Measurements from ENCODE around the gene SELENON. TPM values are rescaled to one million over a fixed set of nuclear protein-coding genes. Genes with fewer than 3 reads are reported as not detected.

SELENON gene
- total and polyA plus RNA-seq, 2 of the 8 experiments (the other 6 are each of a cell fraction or from before 2014, with no cell fraction given), result 43.0 to 77.6 TPM

DNA sequence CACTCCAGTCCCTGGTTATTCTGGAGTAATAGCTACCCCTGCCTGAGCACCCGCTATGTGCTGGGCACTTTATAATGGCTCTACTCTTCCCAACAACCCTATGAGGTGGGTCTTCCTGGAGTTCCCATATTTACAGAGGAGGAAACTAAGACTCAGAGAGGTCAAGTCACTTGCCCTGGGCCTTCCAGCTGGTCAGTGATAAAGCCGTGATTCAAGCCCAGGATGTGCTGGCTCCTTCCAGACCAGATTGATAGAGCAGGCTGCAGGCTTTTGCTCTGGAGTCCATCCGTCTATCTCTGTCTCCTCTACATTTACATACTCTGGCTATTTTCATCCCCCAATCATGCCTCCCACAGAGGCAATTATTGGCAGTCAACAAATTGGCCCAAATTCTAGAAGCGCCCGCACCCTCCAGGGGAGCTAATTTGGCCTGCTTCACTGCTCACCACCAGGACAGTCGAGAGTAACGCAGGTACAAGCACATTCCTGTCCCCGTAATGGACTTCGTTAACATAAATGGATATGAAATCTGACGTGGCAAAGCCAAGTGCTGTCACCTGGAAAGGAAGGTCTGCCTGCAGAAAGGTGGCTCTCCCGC, 39.8 kb upstream of the SELENON start:
- no peaks in the 10 kb centered on the region for H3K9me3 ChIP-seq (ENCODE audit: insufficient read depth in 2 of 2, low read depth in 1 of 2, low read length in 1 of 2)
- ChIA-PET CTCF (ENCODE audit: partially characterized antibody) (interaction anchor here (0.6 to 3.4 kb wide), 14 partner anchors 9 to 194 kb away, joined by 3 to 25 read pairs (median 5); no protein-coding TSS in a partner anchor), POLR2A (ENCODE audit: partially characterized antibody) (interaction anchor here (0.5 to 1.8 kb wide), 4 partner anchors 10 to 35 kb away, joined by 3 to 5 read pairs (median 4); no protein-coding TSS in a partner anchor)

More for the DNA sequence above, 39.8 kb upstream of the SELENON start:
- Histone ChIP-seq H2BK12ac (ENCODE audit: low read depth, low read length) (0 out of 2 replicates have a peak overlapping the region, but pooled peaks have one; percentile 39), H2AFZ (ENCODE audit: low read length) (no peak overlapping the region), H2BK5ac (ENCODE audit: low read depth, low read length) (no peak overlapping the region), H3K79me2 (ENCODE audit: control insufficient read depth in 1 of 2, insufficient read depth in 2 of 2, low read length in 2 of 2) (no peaks in the 10 kb centered on the region), H3K23ac (ENCODE audit: insufficient read length) (no peak overlapping the region), H3K18ac (ENCODE audit: extremely low read depth, low read length) (no peak overlapping the region), H4K8ac (ENCODE audit: extremely low read depth, insufficient read depth, low read length) (no peak overlapping the region), H4K5ac (ENCODE audit: insufficient read length, low read depth, low read length) (no peak overlapping the region), H3K4ac (replicated peaks; ENCODE audit: insufficient read length, low read depth, low read length) (no peak overlapping the region), H3K14ac (ENCODE audit: insufficient read length) (no peak overlapping the region), H2AK5ac (ENCODE audit: low read depth, low read length) (0 out of 2 replicates have a peak overlapping the region, but pooled peaks have one; percentile 53), H4K91ac (replicated peaks; ENCODE audit: insufficient read length, low read length) (no peak overlapping the region), H3K9ac (replicated peaks in 1 of 4; ENCODE audit: extremely low read depth in 1 of 4, low read depth in 3 of 4, low read length in 3 of 4) (no peak overlapping the region), H3K36me3 (ENCODE audit: control insufficient read depth in 2 of 4, insufficient read depth in 4 of 4, low read length in 3 of 4) (no peaks in the 10 kb centered on the region; a peak in 1 of 8 replicates), H2BK120ac (replicated peaks; ENCODE audit: low read depth, low read length) (no peak overlapping the region), H3K23me2 (ENCODE audit: low read depth, low read length) (no peaks in the 10 kb centered on the region), H3K4me2 (ENCODE audit: insufficient read depth in 1 of 2, low read depth in 2 of 2, low read length in 2 of 2) (no peak overlapping the region), H3K56ac (replicated peaks; ENCODE audit: insufficient read length, low read depth, low read length) (no peak overlapping the region), H2BK15ac (ENCODE audit: low read length) (0 out of 2 replicates have a peak overlapping the region, but pooled peaks have one; percentile 5), H3K4me1 (replicated peaks in 1 of 4; ENCODE audit: control insufficient read depth in 3 of 4, insufficient read depth in 4 of 4, low read length in 3 of 4) (peaks cover 0 to 16% (median 7%) of the 10 kb centered on the region in 4 experiments; a peak in 5 of 7 replicates), H3K4me3 (ENCODE audit: extremely low read depth in 1 of 4, insufficient read depth in 2 of 4, low read depth in 3 of 4, low read length in 4 of 4) (no peak overlapping the region), H3K79me1 (ENCODE audit: low read depth, low read length) (no peaks in the 10 kb centered on the region), H3K27ac (ENCODE audit: low read depth, low read length) (no peak overlapping the region), H4K20me1 (replicated peaks in 1 of 2; ENCODE audit: control insufficient read depth in 1 of 2, insufficient read depth in 2 of 2, low read length in 2 of 2) (no peaks in the 10 kb centered on the region), H3K27me3 (replicated peaks in 1 of 4; ENCODE audit: control insufficient read depth in 3 of 4, extremely low read depth in 1 of 4, insufficient read depth in 3 of 4, low read length in 3 of 4) (no peaks in the 10 kb centered on the region), H2BK20ac (ENCODE audit: low read length) (no peak overlapping the region)
- TF ChIP-seq PHF8 (conservative IDR thresholded peaks at IDR 0.05; ENCODE audit: low read depth, low read length) (no peak), KDM4A (IDR thresholded peaks at IDR 0.05; ENCODE audit: low read depth, low read length, severe bottlenecking) (no peak), SP4 (IDR thresholded peaks at IDR 0.05; ENCODE audit: low read length) (no peak)
- FAIRE-seq, result no peak
- no peak for DNase-seq (ENCODE audit: low read depth in 1 of 2, low spot score in 2 of 2)
- WGBS, 2 experiments (ENCODE audit: extremely low coverage in 1 of 2, insufficient coverage in 1 of 2, insufficient read length in 1 of 2, insufficient replicate concordance in 2 of 2, low coverage in 1 of 2, low lambda C conversion rate in 2 of 2, missing lambda C conversion rate in 1 of 2), result 90% methylated on average over 11 of the region's 11 CpGs; no CpG with 5 or more reads in 1 of the 2 experiments

Measured in H1 (cell line).